Activated B cell treated with CpG ODN at 0.5 μM for 24 hours (primary cell): Measurements from ENCODE around the gene LRP5. TPM values are rescaled to one million over a fixed set of nuclear protein-coding genes. Genes with fewer than 3 reads are reported as not detected.

Experiments used
- ATAC-seq: fragments of 200-7000 bp; cut with Tn5 transposase; one replicate; pipeline ENCODE4 v1.10.0; 2021; ENCODE audit warnings: low read depth, mild to moderate bottlenecking, moderate library complexity
- CTCF ChIA-PET: fragments of 350-600 bp; sonication (Branson Sonifier 250); formaldehyde crosslinking; loops from one replicate; lab custom pipeline; 2021; ENCODE audit warnings: antibody characterized with exemption; lab: Charles Lee
- POLR2A ChIA-PET: fragments of 350-600 bp; sonication (Branson Sonifier 250); formaldehyde crosslinking; loops from one replicate; lab custom pipeline; 2021; ENCODE audit warnings: antibody characterized with exemption; lab: Charles Lee
- DNase-seq: peaks from one replicate; pipeline ENCODE4 v3.0.0; 2022
- H3K27ac Mint-ChIP-seq: one replicate; pipeline ENCODE4 v1.8.0; 2020; ENCODE audit warnings: mixed read lengths
- H3K27me3 Mint-ChIP-seq: one replicate; pipeline ENCODE4 v1.8.0; 2021; ENCODE audit warnings: mixed read lengths
- H3K36me3 Mint-ChIP-seq: one replicate; pipeline ENCODE4 v1.8.0; 2021; ENCODE audit warnings: low read depth, mixed read lengths
- H3K4me1 Mint-ChIP-seq: one replicate; pipeline ENCODE4 v1.8.0; 2021; ENCODE audit warnings: mixed read lengths
- H3K4me3 Mint-ChIP-seq: one replicate; pipeline ENCODE4 v1.8.0; 2020; ENCODE audit warnings: mild to moderate bottlenecking, mixed read lengths
- H3K9me3 Mint-ChIP-seq: one replicate; pipeline ENCODE4 v1.8.0; 2020; ENCODE audit warnings: mixed read lengths
- intact Hi-C: fragments of 100-400 bp; cut with micrococcal nuclease; formaldehyde crosslinking; loops from one replicate; pipeline ENCODE4 v1.15.1; 2024
- total RNA-seq: library from RNA; stranded (reverse); gene quantifications from 2 replicates; pipeline ENCODE4 v1.2.3, GENCODE V29; 2022
- TF ChIP-seq, protein P1 (sequence below): fragments of 200-600 bp; IDR thresholded peaks from one replicate; pipeline ENCODE4 v1.8.0; 2022; ENCODE audit warnings: antibody characterized with exemption, mild to moderate bottlenecking

LRP5 gene
- total RNA-seq, 1 donor from 2014 or later, result 8.7 TPM

DNA sequence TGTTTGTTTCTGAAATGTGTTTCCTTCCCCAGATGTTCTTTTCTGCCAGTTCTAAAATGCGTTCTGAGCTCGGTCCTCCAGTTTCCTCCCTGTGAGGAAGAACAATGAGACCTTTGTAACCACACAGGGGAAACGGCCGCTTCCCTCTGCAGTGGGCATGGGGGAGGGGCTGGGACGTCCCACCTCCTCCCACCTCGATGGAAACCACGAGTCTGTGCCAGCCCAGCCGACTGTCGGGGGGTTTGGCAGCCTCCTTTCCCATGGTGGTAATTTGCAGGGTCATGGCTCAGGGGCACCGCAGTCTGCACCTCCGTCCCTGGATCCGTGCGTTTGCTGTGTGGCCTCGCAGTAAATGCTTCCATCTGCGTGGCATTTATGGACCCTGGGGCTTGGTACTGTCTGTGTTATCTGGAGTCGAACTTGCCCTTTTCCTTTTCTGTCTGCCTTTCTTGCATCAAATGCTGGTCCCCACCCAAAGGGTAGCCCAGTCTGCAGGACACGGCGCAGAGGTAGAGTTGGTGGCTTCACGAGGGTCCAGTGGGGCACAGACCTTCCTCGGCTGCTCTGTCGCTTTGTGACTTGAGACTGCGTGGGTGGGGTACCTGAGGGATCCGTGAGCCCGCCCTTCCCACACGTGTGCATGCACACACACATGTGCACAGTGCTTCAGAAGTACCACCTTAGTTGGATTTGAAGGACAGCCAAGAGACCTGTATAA, 16.1 kb downstream of the LRP5 start:
- H3K9me3 Mint-ChIP-seq, result no peaks in the 10 kb centered on the region

DNA sequence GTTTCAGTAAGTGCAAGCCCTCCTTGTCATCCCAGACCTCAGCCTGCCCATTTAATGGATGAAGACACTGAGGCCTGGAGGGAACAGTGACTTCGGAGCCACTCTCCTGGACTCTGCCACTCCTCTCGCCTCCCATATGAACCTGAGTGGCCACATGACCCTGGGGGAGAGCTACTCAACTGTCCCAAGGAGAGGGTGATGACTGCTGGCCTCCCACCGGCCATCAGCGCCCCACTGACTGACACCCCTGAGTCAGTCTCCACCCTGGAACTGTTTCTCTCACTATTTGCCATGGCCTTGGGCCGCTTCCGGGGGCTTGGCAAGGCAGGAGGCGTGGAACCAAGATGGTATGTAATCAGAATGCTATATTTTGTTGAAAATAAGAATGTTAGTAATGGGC, 17.1 kb downstream of the LRP5 start:
- H3K36me3 Mint-ChIP-seq, result no peaks in the 10 kb centered on the region
- TF ChIP-seq, protein P1, sequence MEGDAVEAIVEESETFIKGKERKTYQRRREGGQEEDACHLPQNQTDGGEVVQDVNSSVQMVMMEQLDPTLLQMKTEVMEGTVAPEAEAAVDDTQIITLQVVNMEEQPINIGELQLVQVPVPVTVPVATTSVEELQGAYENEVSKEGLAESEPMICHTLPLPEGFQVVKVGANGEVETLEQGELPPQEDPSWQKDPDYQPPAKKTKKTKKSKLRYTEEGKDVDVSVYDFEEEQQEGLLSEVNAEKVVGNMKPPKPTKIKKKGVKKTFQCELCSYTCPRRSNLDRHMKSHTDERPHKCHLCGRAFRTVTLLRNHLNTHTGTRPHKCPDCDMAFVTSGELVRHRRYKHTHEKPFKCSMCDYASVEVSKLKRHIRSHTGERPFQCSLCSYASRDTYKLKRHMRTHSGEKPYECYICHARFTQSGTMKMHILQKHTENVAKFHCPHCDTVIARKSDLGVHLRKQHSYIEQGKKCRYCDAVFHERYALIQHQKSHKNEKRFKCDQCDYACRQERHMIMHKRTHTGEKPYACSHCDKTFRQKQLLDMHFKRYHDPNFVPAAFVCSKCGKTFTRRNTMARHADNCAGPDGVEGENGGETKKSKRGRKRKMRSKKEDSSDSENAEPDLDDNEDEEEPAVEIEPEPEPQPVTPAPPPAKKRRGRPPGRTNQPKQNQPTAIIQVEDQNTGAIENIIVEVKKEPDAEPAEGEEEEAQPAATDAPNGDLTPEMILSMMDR, result no peak
- ATAC-seq, result no peak
- ChIA-PET POLR2A (no interaction called here), CTCF (no interaction called here)
- intact Hi-C loops, result no loop called here
- peaks cover 17% of the 10 kb centered on the region for H3K4me1 Mint-ChIP-seq
- H3K4me3 Mint-ChIP-seq, result no peak overlapping the region
- H3K27me3 Mint-ChIP-seq, result peaks cover 13% of the 10 kb centered on the region
- H3K9me3 Mint-ChIP-seq, result no peaks in the 10 kb centered on the region
- no peak overlapping the region for H3K27ac Mint-ChIP-seq
- no peak for DNase-seq

More for the DNA sequence above, 16.1 kb downstream of the LRP5 start:
- intact Hi-C loops, result no loop called here
- TF ChIP-seq, protein P1, result no peak
- Mint-ChIP-seq H3K27ac (no peak overlapping the region), H3K36me3 (no peaks in the 10 kb centered on the region), H3K4me3 (no peak overlapping the region), H3K4me1 (peaks cover 17% of the 10 kb centered on the region), H3K27me3 (peaks cover 13% of the 10 kb centered on the region)
- ChIA-PET CTCF (no interaction called here), POLR2A (no interaction called here)
- DNase-seq (no peak), ATAC-seq (no peak)

GRCh38 chr11:68329978-68330699, 17.7 kb downstream of the LRP5 start:
- DNase-seq (no peak), ATAC-seq (no peak)
- H3K27ac Mint-ChIP-seq, result no peak overlapping the region
- POLR2A ChIA-PET, result no interaction called here
- intact Hi-C loops, result no loop called here
- H3K36me3 Mint-ChIP-seq, result no peaks in the 10 kb centered on the region
- CTCF ChIA-PET, result no interaction called here
- H3K9me3 Mint-ChIP-seq, result no peaks in the 10 kb centered on the region
- H3K4me3 Mint-ChIP-seq, result no peak overlapping the region
- TF ChIP-seq, protein P1, result no peak
- H3K27me3 Mint-ChIP-seq, result peaks cover 13% of the 10 kb centered on the region
- peaks cover 17% of the 10 kb centered on the region for H3K4me1 Mint-ChIP-seq

DNA sequence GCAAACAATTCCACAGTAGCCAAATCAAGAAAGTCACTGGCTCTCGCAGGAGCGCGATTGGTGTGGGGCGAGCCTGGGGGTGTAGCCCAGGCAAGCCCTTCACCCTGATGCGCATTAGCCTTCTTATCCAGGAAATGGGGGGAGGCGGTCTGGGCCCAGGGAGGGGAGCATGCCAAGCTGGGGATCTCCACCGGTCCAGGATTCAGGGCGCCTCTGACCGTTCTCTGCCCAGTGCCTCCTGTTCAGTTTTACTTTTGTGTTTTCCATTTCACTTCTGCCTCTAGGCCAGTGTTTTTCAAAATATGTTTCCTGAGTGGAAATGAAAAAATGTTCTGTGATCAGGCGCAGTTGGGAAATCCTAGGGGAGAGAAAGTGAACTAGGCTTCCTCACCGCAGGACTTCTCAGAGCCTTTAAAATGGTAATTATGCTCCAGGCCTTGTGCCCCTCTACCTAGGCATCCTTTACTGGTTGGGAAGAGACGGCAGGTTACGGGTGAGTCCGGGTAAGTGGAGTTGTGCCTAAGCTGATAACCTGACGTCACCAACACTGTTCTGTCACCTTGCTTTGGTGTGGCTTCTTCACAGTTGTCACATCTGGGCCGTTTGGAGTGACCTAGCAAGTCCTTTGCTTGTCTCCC, 18.4 kb downstream of the LRP5 start:
- peaks cover 13% of the 10 kb centered on the region for H3K27me3 Mint-ChIP-seq
- peaks cover 17% of the 10 kb centered on the region for H3K4me1 Mint-ChIP-seq
- ChIA-PET POLR2A (no interaction called here), CTCF (no interaction called here)
- H3K27ac Mint-ChIP-seq, result no peak overlapping the region
- no peak for ATAC-seq
- no peak overlapping the region for H3K4me3 Mint-ChIP-seq
- H3K9me3 Mint-ChIP-seq, result no peaks in the 10 kb centered on the region
- intact Hi-C loops, result no loop called here
- TF ChIP-seq, protein P1, result no peak
- DNase-seq, result no peak
- H3K36me3 Mint-ChIP-seq, result no peaks in the 10 kb centered on the region

DNA sequence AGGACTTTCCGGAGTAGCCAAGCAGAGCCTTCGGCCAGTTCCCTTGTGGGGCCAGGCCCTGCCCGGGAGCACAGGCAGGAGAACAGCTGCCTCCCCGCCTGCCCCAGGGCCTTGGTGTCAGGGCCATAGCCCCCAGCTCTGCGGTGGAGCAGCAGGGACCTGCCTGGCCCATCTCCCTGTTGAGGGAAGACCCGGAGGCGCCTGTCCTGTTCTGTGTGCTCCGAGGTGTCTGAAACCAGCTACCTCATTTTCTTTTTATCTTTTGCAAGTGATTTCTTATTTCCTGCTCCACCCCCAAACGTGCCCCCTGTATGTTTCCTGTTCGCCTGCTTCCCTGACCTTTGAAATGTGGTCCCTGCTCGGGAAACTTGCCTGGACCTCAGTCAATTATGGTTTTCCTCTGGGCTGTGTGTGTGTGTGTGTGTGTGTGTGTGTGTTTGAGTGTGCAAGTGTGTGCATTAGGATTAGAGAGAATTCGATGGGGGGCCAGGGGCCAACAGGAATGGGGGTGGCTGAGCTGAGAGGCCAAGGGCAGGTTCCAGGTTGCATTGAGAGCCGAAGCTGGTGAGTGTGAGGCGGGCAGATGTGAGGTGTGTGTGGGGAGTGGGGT, 19.1 kb downstream of the LRP5 start:
- ChIA-PET POLR2A (no interaction called here), CTCF (no interaction called here)
- intact Hi-C loops, result no loop called here
- no peak overlapping the region for H3K4me3 Mint-ChIP-seq
- H3K4me1 Mint-ChIP-seq, result peaks cover 17% of the 10 kb centered on the region
- ATAC-seq (no peak), DNase-seq (no peak)
- TF ChIP-seq, protein P1, result no peak
- H3K27ac Mint-ChIP-seq, result no peak overlapping the region
- H3K36me3 Mint-ChIP-seq, result no peaks in the 10 kb centered on the region
- H3K27me3 Mint-ChIP-seq, result peaks cover 11% of the 10 kb centered on the region
- no peaks in the 10 kb centered on the region for H3K9me3 Mint-ChIP-seq
